ENCODE measurements around the gene TPD52L2. TPM values are rescaled to one million over a fixed set of nuclear protein-coding genes. Genes with fewer than 3 reads are reported as not detected.
"Not testable (repeated sequence)": the region's sequence is repeated elsewhere in the genome, so short reads cannot be mapped to it uniquely, and the experiment has no call there.

TPD52L2 gene
- polyA plus RNA-seq, 3 donors: 137 to 167 (median 144) TPM

DNA sequence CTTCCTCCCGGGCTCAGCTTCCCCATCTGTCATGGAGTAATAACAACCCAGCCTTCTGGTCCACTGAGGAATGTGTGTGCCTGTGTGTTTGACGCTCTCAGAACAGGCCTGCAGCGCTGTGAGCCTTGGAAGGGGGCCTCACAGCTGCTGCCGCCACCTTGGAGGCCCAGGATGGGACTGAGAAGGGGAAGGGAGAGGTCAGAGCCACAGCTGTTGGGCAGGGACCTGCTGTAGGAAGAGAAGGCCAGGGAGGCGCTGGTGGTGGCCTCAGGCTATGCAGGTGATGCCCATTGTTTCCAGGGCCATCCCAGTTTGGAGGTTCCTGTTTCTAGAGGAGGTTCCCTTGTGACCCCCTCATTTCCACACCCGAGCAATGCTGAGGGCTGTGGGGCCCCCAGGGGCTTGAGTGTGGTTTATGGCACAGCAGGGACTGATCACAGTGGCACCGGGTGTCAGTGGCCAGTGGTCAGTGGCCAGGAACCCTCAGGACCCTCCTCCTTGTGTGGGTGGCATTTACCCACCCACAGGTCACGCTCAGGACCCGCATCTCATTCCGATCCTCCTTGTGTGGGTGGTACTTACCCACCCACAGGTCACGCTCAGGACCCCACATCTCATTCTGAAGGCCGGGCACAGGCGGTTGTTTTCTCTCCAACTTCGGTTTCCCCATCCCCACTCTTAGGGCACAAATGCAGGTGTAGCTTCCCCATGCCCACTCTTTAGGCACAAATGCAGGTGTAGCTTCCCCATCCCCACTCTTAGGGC lies 14.0 kb downstream of the TPD52L2 start:
- 95% methylated on average over 11 of the region's 14 CpGs for WGBS (ENCODE audit: insufficient coverage)
- H3K4me1 ChIP-seq (ENCODE audit: control insufficient read depth in 1 of 2, insufficient read depth in 2 of 2, low read length in 2 of 2): peaks cover 14 to 27% of the 10 kb centered on the region in 2 donors
- TF ChIP-seq, protein P1, sequence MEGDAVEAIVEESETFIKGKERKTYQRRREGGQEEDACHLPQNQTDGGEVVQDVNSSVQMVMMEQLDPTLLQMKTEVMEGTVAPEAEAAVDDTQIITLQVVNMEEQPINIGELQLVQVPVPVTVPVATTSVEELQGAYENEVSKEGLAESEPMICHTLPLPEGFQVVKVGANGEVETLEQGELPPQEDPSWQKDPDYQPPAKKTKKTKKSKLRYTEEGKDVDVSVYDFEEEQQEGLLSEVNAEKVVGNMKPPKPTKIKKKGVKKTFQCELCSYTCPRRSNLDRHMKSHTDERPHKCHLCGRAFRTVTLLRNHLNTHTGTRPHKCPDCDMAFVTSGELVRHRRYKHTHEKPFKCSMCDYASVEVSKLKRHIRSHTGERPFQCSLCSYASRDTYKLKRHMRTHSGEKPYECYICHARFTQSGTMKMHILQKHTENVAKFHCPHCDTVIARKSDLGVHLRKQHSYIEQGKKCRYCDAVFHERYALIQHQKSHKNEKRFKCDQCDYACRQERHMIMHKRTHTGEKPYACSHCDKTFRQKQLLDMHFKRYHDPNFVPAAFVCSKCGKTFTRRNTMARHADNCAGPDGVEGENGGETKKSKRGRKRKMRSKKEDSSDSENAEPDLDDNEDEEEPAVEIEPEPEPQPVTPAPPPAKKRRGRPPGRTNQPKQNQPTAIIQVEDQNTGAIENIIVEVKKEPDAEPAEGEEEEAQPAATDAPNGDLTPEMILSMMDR (IDR thresholded peaks at IDR 0.05): no peak
- no peaks in the 10 kb centered on the region for H3K9me3 ChIP-seq (replicated peaks in 1 of 2; ENCODE audit: control insufficient read depth in 1 of 2, insufficient read depth in 1 of 2, low read length in 2 of 2)
- no peak overlapping the region for H3K9ac ChIP-seq (ENCODE audit: insufficient read depth, low read length, poor library complexity, severe bottlenecking)
- Mint-ChIP-seq H3K27me3 (ENCODE audit: low read depth in 3 of 3) (peaks cover 0 to 1% (median 1%) of the 10 kb centered on the region in 3 donors), H3K36me3 (peaks cover 72 to 92% of the 10 kb centered on the region in 2 donors), H3K9me3 (peaks cover 0 to 2% (median 0%) of the 10 kb centered on the region in 7 donors), H3K4me1 (peaks cover 35% of the 10 kb centered on the region), H3K27ac (peak overlapping the region in 2 of 7 donors; percentile 69 to 73), H3K4me3 (no peak overlapping the region)
- H3K4me2 ChIP-seq (replicated peaks; ENCODE audit: extremely low read depth, low read length, poor library complexity, severe bottlenecking): no peak overlapping the region
- intact Hi-C loops (cut with micrococcal nuclease): no loop called here
- H2AFZ ChIP-seq (ENCODE audit: insufficient read depth, low read depth, low read length, poor library complexity, severe bottlenecking): no peak overlapping the region
- peaks cover 84% of the 10 kb centered on the region for H3K79me2 ChIP-seq (ENCODE audit: insufficient read depth, low read length)
- peaks cover 90% of the 10 kb centered on the region for H4K20me1 ChIP-seq (ENCODE audit: insufficient read depth, low read length)
- H3K4me3 ChIP-seq (replicated peaks in 1 of 3; ENCODE audit: low read depth in 2 of 3, low read length in 3 of 3): no peak overlapping the region
- no peaks in the 10 kb centered on the region for H3K27me3 ChIP-seq (ENCODE audit: control insufficient read depth in 2 of 2, insufficient read depth in 2 of 2, low read length in 2 of 2)
- H3K27ac ChIP-seq (ENCODE audit: low read depth in 1 of 2, low read length in 2 of 2): no peak overlapping the region
- peaks cover 80 to 91% of the 10 kb centered on the region in 2 donors for H3K36me3 ChIP-seq (replicated peaks in 1 of 2; ENCODE audit: control insufficient read depth in 1 of 2, insufficient read depth in 2 of 2, low read length in 2 of 2)
- no peak for DNase-seq

DNA sequence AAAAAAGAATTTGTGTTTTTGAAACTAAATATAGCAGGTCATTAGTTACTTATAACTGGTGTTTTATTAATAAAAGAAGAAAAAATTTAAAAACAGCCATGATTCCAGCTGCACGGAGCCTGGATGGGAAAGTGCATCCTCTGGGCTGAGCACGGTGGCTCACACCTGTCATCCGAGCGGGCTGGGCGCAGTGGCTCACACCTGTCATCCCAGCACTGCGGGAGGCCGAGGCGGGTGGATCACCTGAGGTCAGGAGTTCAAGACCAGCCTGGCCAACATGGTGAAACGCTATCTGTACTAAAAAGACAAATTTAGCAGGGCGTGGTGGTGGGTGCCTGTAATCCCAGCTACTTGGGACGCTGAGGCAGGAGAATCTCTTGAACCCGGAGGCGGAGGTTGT lies 15.8 kb downstream of the TPD52L2 start:
- H3K36me3 Mint-ChIP-seq: peaks cover 77 to 92% of the 10 kb centered on the region in 2 donors
- H3K4me3 Mint-ChIP-seq; H3K4me2 ChIP-seq (replicated peaks; ENCODE audit: extremely low read depth, low read length, poor library complexity, severe bottlenecking); H3K27me3 Mint-ChIP-seq (ENCODE audit: low read depth in 3 of 3); H2AFZ ChIP-seq (ENCODE audit: insufficient read depth, low read depth, low read length, poor library complexity, severe bottlenecking); H3K9me3 Mint-ChIP-seq; H3K9me3 ChIP-seq (replicated peaks in 1 of 2; ENCODE audit: control insufficient read depth in 1 of 2, insufficient read depth in 1 of 2, low read length in 2 of 2); H3K27me3 ChIP-seq (ENCODE audit: control insufficient read depth in 2 of 2, insufficient read depth in 2 of 2, low read length in 2 of 2); H3K27ac Mint-ChIP-seq; H3K4me3 ChIP-seq (replicated peaks in 1 of 3; ENCODE audit: low read depth in 2 of 3, low read length in 3 of 3); H3K27ac ChIP-seq (ENCODE audit: low read depth in 1 of 2, low read length in 2 of 2); intact Hi-C loops (cut with micrococcal nuclease); DNase-seq; H3K9ac ChIP-seq (ENCODE audit: insufficient read depth, low read length, poor library complexity, severe bottlenecking): not testable (repeated sequence)
- Histone ChIP-seq H3K4me1 (ENCODE audit: control insufficient read depth in 1 of 2, insufficient read depth in 2 of 2, low read length in 2 of 2) (peaks cover 6 to 13% of the 10 kb centered on the region in 2 donors), H4K20me1 (ENCODE audit: insufficient read depth, low read length) (peaks cover 95% of the 10 kb centered on the region), H3K36me3 (replicated peaks in 1 of 2; ENCODE audit: control insufficient read depth in 1 of 2, insufficient read depth in 2 of 2, low read length in 2 of 2) (peaks cover 84 to 95% of the 10 kb centered on the region in 2 donors), H3K79me2 (ENCODE audit: insufficient read depth, low read length) (peaks cover 86% of the 10 kb centered on the region)
- WGBS (ENCODE audit: insufficient coverage): 98% methylated on average over 13 of the region's 13 CpGs
- peaks cover 19% of the 10 kb centered on the region for H3K4me1 Mint-ChIP-seq
